H1 (cell line): Measurements from ENCODE around the gene ACSL4. TPM values are rescaled to one million over a fixed set of nuclear protein-coding genes. Genes with fewer than 3 reads are reported as not detected.

ENCODE experiments used
- CTCF ChIA-PET: fragments of 300-600 bp; sonication (Branson Sonifier 250); formaldehyde crosslinking; loops from one replicate; lab custom pipeline; 2021; ENCODE audit not compliant: partially characterized antibody; lab: Charles Lee
- POLR2A ChIA-PET: fragments of 300-600 bp; sonication (Branson Sonifier 250); formaldehyde crosslinking; loops from one replicate; lab custom pipeline; 2021; ENCODE audit warnings: inconsistent platforms; ENCODE audit not compliant: partially characterized antibody; lab: Charles Lee
- DNase-seq, 2 experiments: peaks; one replicate each; pipeline versions ENCODE4 v3.0.0 to v3.0.0-alpha.2; 2010 to 2022; ENCODE audit warnings: low spot score in 2 of 2, low read depth in 1 of 2, mixed read lengths in 1 of 2
- FAIRE-seq: peaks from 2 replicates; lab custom pipeline; 2011; peaks lifted over from hg19 to GRCh38; lab: Jason Lieb, UNC
- H2AFZ ChIP-seq: 2 replicates; pipeline ENCODE4 v1.8.1; 2012; ENCODE audit warnings: low read length, inconsistent platforms
- H2AK5ac ChIP-seq: 2 replicates; pipeline ENCODE4 v1.6.1; 2013; ENCODE audit warnings: low read depth, low read length
- H2BK120ac ChIP-seq: replicated peaks from 2 replicates; pipeline ENCODE3; 2013; ENCODE audit warnings: low read depth, low read length, inconsistent platforms
- H2BK12ac ChIP-seq: 2 replicates; pipeline ENCODE4 v1.6.1; 2013; ENCODE audit warnings: low read depth, low read length
- H2BK15ac ChIP-seq: 2 replicates; pipeline ENCODE4 v1.6.1; 2013; ENCODE audit warnings: low read length
- H2BK20ac ChIP-seq: 2 replicates; pipeline ENCODE4 v1.6.1; 2013; ENCODE audit warnings: low read length
- H2BK5ac ChIP-seq: 2 replicates; pipeline ENCODE4 v1.6.1; 2013; ENCODE audit warnings: low read depth, low read length
- H3K14ac ChIP-seq: 2 replicates; pipeline ENCODE4 v1.6.1; 2013; ENCODE audit warnings: inconsistent platforms; ENCODE audit not compliant: insufficient read length
- H3K18ac ChIP-seq: 2 replicates; pipeline ENCODE4 v1.6.1; 2013; ENCODE audit warnings: low read length; ENCODE audit errors: extremely low read depth
- H3K23ac ChIP-seq: 2 replicates; pipeline ENCODE4 v1.6.1; 2013; ENCODE audit warnings: inconsistent platforms; ENCODE audit not compliant: insufficient read length
- H3K23me2 ChIP-seq: 2 replicates; pipeline ENCODE4 v1.6.1; 2013; ENCODE audit warnings: low read depth, low read length
- H3K27ac ChIP-seq: 2 replicates; pipeline ENCODE4 v1.6.1; 2011; ENCODE audit warnings: low read depth, low read length, inconsistent platforms
- H3K27me3 ChIP-seq, 4 experiments: replicated peaks in 1 of 4; 1 replicate in 1 of 4; 2 replicates in 3 of 4; pipeline versions ENCODE4 v1.6.1 to v1.8.1; 2011 to 2013; ENCODE audit warnings: low read length in 3 of 4, mild to moderate bottlenecking in 3 of 4, inconsistent platforms in 2 of 4, mixed read lengths in 2 of 4, moderate library complexity in 1 of 4; ENCODE audit not compliant: control insufficient read depth in 3 of 4, insufficient read depth in 3 of 4; ENCODE audit errors: extremely low read depth in 1 of 4
- H3K36me3 ChIP-seq, 4 experiments: 2 replicates each; pipeline versions ENCODE4 v1.6.1 to v1.8.1; 2011 to 2013; ENCODE audit warnings: mild to moderate bottlenecking in 4 of 4, low read length in 3 of 4, moderate library complexity in 2 of 4, control low read depth in 1 of 4, inconsistent platforms in 1 of 4; ENCODE audit not compliant: insufficient read depth in 4 of 4, control insufficient read depth in 2 of 4
- H3K4ac ChIP-seq: replicated peaks from 2 replicates; pipeline ENCODE3; 2013; ENCODE audit warnings: low read length, low read depth, mixed read lengths, inconsistent platforms; ENCODE audit not compliant: insufficient read length
- H3K4me1 ChIP-seq, 4 experiments: replicated peaks in 1 of 4; 1 replicate in 1 of 4; 2 replicates in 3 of 4; pipeline versions ENCODE4 v1.6.1 to v1.8.1; 2011 to 2013; ENCODE audit warnings: low read length in 3 of 4, inconsistent platforms in 2 of 4, mixed read lengths in 1 of 4; ENCODE audit not compliant: insufficient read depth in 4 of 4, control insufficient read depth in 3 of 4
- H3K4me2 ChIP-seq, 2 experiments: 2 replicates each; pipeline versions ENCODE4 v1.6.1 to v1.8.1; 2011 to 2013; ENCODE audit warnings: low read depth in 2 of 2, low read length in 2 of 2, control low read depth in 1 of 2, inconsistent platforms in 1 of 2, mild to moderate bottlenecking in 1 of 2; ENCODE audit not compliant: insufficient read depth in 1 of 2
- H3K4me3 ChIP-seq, 4 experiments: fragments of 200-600, 300-600 bp in 1 of 4; sonication (generic), shearing (Covaris generic), sonication (Bioruptor Twin) in 1 of 4; 2 replicates each; pipeline versions ENCODE4 v1.5.1 to v1.8.1; 2011 to 2016; ENCODE audit warnings: low read length in 4 of 4, low read depth in 3 of 4, control low read depth in 2 of 4, inconsistent platforms in 2 of 4, mild to moderate bottlenecking in 2 of 4, mixed read lengths in 1 of 4, moderate library complexity in 1 of 4; ENCODE audit not compliant: insufficient read depth in 2 of 4; ENCODE audit errors: extremely low read depth in 1 of 4
- H3K56ac ChIP-seq: replicated peaks from 2 replicates; pipeline ENCODE3; 2013; ENCODE audit warnings: low read depth, mild to moderate bottlenecking, mixed read lengths, low read length, inconsistent platforms; ENCODE audit not compliant: insufficient read length
- H3K79me1 ChIP-seq: 2 replicates; pipeline ENCODE4 v1.6.1; 2013; ENCODE audit warnings: low read depth, low read length, control low read depth
- H3K79me2 ChIP-seq, 2 experiments: 2 replicates each; pipeline versions ENCODE4 v1.6.1 to v1.8.1; 2012 to 2013; ENCODE audit warnings: low read length in 2 of 2, mild to moderate bottlenecking in 2 of 2, inconsistent platforms in 1 of 2; ENCODE audit not compliant: insufficient read depth in 2 of 2, control insufficient read depth in 1 of 2
- H3K9ac ChIP-seq, 4 experiments: replicated peaks in 1 of 4; 1 replicate in 1 of 4; 2 replicates in 3 of 4; pipeline versions ENCODE4 v1.6.1 to v1.8.1; 2011 to 2013; ENCODE audit warnings: low read depth in 3 of 4, low read length in 3 of 4, control low read depth in 2 of 4, mild to moderate bottlenecking in 2 of 4, moderate library complexity in 2 of 4, inconsistent platforms in 1 of 4; ENCODE audit errors: extremely low read depth in 1 of 4
- H3K9me3 ChIP-seq, 2 experiments: 2 replicates each; pipeline versions ENCODE4 v1.6.1 to v1.8.1; 2012 to 2013; ENCODE audit warnings: mild to moderate bottlenecking in 2 of 2, moderate library complexity in 2 of 2, control low read depth in 1 of 2, inconsistent platforms in 1 of 2, low read depth in 1 of 2, low read length in 1 of 2, mixed read lengths in 1 of 2; ENCODE audit not compliant: insufficient read depth in 2 of 2
- H4K20me1 ChIP-seq, 2 experiments: replicated peaks in 1 of 2; 2 replicates each; pipeline versions ENCODE3 to v1.8.1; 2011 to 2013; ENCODE audit warnings: inconsistent platforms in 2 of 2, low read length in 2 of 2, mild to moderate bottlenecking in 1 of 2; ENCODE audit not compliant: insufficient read depth in 2 of 2, control insufficient read depth in 1 of 2
- H4K5ac ChIP-seq: 2 replicates; pipeline ENCODE4 v1.6.1; 2013; ENCODE audit warnings: low read length, low read depth, mixed read lengths, inconsistent platforms; ENCODE audit not compliant: insufficient read length
- H4K8ac ChIP-seq: 2 replicates; pipeline ENCODE4 v1.8.0; 2013; ENCODE audit warnings: mild to moderate bottlenecking, moderate library complexity, low read length, inconsistent platforms; ENCODE audit not compliant: insufficient read depth; ENCODE audit errors: extremely low read depth
- H4K91ac ChIP-seq: replicated peaks from 2 replicates; pipeline ENCODE3; 2013; ENCODE audit warnings: low read length, mixed read lengths, inconsistent platforms; ENCODE audit not compliant: insufficient read length
- CREB1 ChIP-seq: IDR thresholded peaks from 2 replicates; pipeline ENCODE4 v1.6.1; 2012; ENCODE audit warnings: inconsistent platforms
- KDM4A ChIP-seq: IDR thresholded peaks from one replicate; pipeline ENCODE4 v1.7.1; 2012; ENCODE audit warnings: low read depth, mild to moderate bottlenecking, moderate library complexity, low read length, inconsistent platforms; ENCODE audit not compliant: severe bottlenecking
- YY1 ChIP-seq: IDR thresholded peaks from 2 replicates; pipeline ENCODE4 v1.6.1; 2011; ENCODE audit warnings: low read depth, mild to moderate bottlenecking, low read length
- WGBS, 2 experiments: shearing (Covaris generic) in 1 of 2; methylation state at CpG; one replicate each; pipeline versions ENCODE4 v1.1.6 to v1.1.7; 2013 to 2015; ENCODE audit warnings: low lambda C conversion rate in 2 of 2, mixed read lengths in 2 of 2, inconsistent platforms in 1 of 2, low coverage in 1 of 2, missing lambda C conversion rate in 1 of 2; ENCODE audit not compliant: insufficient replicate concordance in 2 of 2, insufficient coverage in 1 of 2, insufficient read length in 1 of 2; ENCODE audit errors: extremely low coverage in 1 of 2, missing lambda C conversion rate in 1 of 2; 5-methylcytosine and 5-hydroxymethylcytosine counted together
- polyA plus RNA-seq, 7 experiments: library from polyadenylated mRNA; depleted of rRNA in 3 of 7; stranded (reverse) in 5 of 7; unstranded in 2 of 7; fragments of >200 nt in 5 of 7; fragments of 200-250 nt in 2 of 7; gene quantifications; 1 replicate in 5 of 7; 2 replicates in 1 of 7; 4 replicates in 1 of 7; pipeline versions ENCODE4 v1.2.1 to v1.2.3, GENCODE V29; 2011 to 2013; ENCODE audit warnings: missing spikeins in 2 of 7, mixed read lengths in 2 of 7
- total RNA-seq: library from RNA; stranded (reverse); fragmentation: NEBNext Ultra II Directional; extraction: Animal tissue kit (Norgen Biotek cat#: 25700); gene quantifications from 2 replicates; pipeline ENCODE4 v1.2.1, GENCODE V29; 2021

ACSL4 gene
- total and polyA plus RNA-seq, 2 of the 8 experiments (the other 6 are each of a cell fraction or from before 2014, with no cell fraction given) = 11.3 to 47.0 TPM

DNA sequence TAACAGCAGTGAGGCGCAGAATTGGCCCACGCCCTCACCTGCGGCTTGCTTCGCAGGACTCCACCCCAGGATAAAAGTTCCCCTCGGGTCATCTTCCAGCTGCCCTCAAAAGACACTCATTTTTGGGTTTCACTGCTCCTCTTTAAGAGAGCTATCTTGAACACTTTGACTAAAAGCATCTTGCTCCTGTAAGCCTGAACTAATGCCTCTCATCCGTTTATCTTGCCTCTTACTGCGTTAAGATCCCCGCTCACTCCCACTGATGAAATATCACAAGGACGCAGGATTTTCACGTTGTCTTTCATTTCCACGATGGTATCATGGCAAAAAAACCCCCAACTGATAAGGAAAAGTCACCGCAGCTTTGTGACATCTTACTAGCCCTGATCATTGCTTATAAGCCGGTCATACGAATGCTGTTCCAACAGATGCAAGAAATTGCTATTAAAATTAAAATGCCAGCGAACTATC is 591 bp upstream of the ACSL4 start:
- Histone ChIP-seq H4K91ac (no peak overlapping the region), H2AFZ (peak overlapping the region; percentile 85; the same call in 1 of the 2 replicates), H2AK5ac (no peak overlapping the region), H3K23me2 (no peaks in the 10 kb centered on the region), H4K5ac (no peak overlapping the region), H3K4me3 (peak overlapping the region; percentile 34 to 92 (median 40)), H3K27me3 (no peaks in the 10 kb centered on the region), H3K4me1 (no peaks in the 10 kb centered on the region; a peak in 1 of 7 replicates), H3K36me3 (no peaks in the 10 kb centered on the region), H3K4me2 (peak overlapping the region; percentile 67 to 92), H3K56ac (no peak overlapping the region), H2BK5ac (no peak overlapping the region), H3K9me3 (no peaks in the 10 kb centered on the region), H3K79me2 (peaks cover 0 to 27% of the 10 kb centered on the region in 2 experiments; a peak in 2 of 4 replicates), H3K4ac (peak overlapping the region; percentile 78), H4K20me1 (no peaks in the 10 kb centered on the region), H3K23ac (no peak overlapping the region), H3K9ac (0 out of 7 replicates have a peak overlapping the region, but pooled peaks of 1 of the 4 experiments have one; percentile 2), H2BK120ac (no peak overlapping the region), H2BK15ac (no peak overlapping the region), H3K14ac (no peak overlapping the region), H3K18ac (no peak overlapping the region), H2BK12ac (no peak overlapping the region), H4K8ac (no peak overlapping the region), H2BK20ac (no peak overlapping the region), H3K27ac (no peak overlapping the region), H3K79me1 (no peaks in the 10 kb centered on the region)
- DNase-seq (no peak), FAIRE-seq (no peak)
- TF ChIP-seq YY1 (no peak), CREB1 (peak; percentile 14; the same call in 1 of the 2 replicates), KDM4A (peak; percentile 43)
- POLR2A ChIA-PET = no interaction called here
- CTCF ChIA-PET = interaction anchor here (1.6 to 3.5 kb wide), 2 partner anchors 21 to 123 kb away, joined by 5 to 9 read pairs; no protein-coding TSS in a partner anchor
- 22% methylated on average over 15 of the region's 15 CpGs; no CpG with 5 or more reads in 1 of the 2 experiments for WGBS, 2 experiments
